IMR-90 (cell line): Measurements from ENCODE around the gene TXNDC5. TPM values are rescaled to one million over a fixed set of nuclear protein-coding genes. Genes with fewer than 3 reads are reported as not detected.

Experiments used
- ATAC-seq: fragments of 200-7000 bp; cut with Tn5 transposase; 2 replicates; pipeline ENCODE4 v1.9.1; 2020; ENCODE audit warnings: low read depth, mild to moderate bottlenecking, moderate library complexity
- BruUV-seq: library from RNA; stranded (reverse); fragments of 400-500 nt; replicated peaks from 2 replicates; lab custom pipeline; 2021; lab: Mats Ljungman, UMichigan
- CTCF ChIA-PET: fragments of 300-600 bp; formaldehyde crosslinking; extraction: SDS; loops from one replicate; lab custom pipeline; 2021; ENCODE audit warnings: antibody characterized with exemption; lab: Yijun Ruan, JAX
- POLR2A ChIA-PET: fragments of 300-600 bp; sonication (Branson Sonifier 250); formaldehyde crosslinking; loops from one replicate; lab custom pipeline; 2022; ENCODE audit warnings: antibody characterized with exemption; ENCODE audit not compliant: unreplicated experiment; lab: Charles Lee
- DNase-seq: peaks from one replicate; pipeline ENCODE4 v3.0.0; 2013
- H2AFZ ChIP-seq: replicated peaks from 2 replicates; pipeline ENCODE3; 2013; ENCODE audit warnings: low read length, mild to moderate bottlenecking; ENCODE audit not compliant: poor library complexity
- H2AK5ac ChIP-seq: 2 replicates; pipeline ENCODE4 v1.6.1; 2013; ENCODE audit warnings: low read depth, low read length, inconsistent platforms
- H2AK9ac ChIP-seq: replicated peaks from 2 replicates; pipeline ENCODE3; 2013; ENCODE audit warnings: mild to moderate bottlenecking, low read depth, low read length, moderate library complexity; ENCODE audit not compliant: poor library complexity
- H2BK120ac ChIP-seq: 2 replicates; pipeline ENCODE4 v1.6.1; 2013; ENCODE audit warnings: low read depth, low read length, inconsistent platforms
- H2BK15ac ChIP-seq: 3 replicates; pipeline ENCODE4 v1.6.1; 2013; ENCODE audit warnings: low read depth, low read length, inconsistent platforms
- H2BK20ac ChIP-seq: 2 replicates; pipeline ENCODE4 v1.6.1; 2013; ENCODE audit warnings: low read depth, mild to moderate bottlenecking, inconsistent platforms, low read length, moderate library complexity
- H2BK5ac ChIP-seq: 2 replicates; pipeline ENCODE4 v1.6.1; 2013; ENCODE audit warnings: mild to moderate bottlenecking, low read depth, low read length, inconsistent platforms; ENCODE audit not compliant: poor library complexity, severe bottlenecking
- H3K14ac ChIP-seq: replicated peaks from 2 replicates; pipeline ENCODE4 v1.6.1; 2013; ENCODE audit warnings: low read depth, low read length, inconsistent platforms
- H3K18ac ChIP-seq: 2 replicates; pipeline ENCODE4 v1.6.1; 2013; ENCODE audit warnings: low read depth, low read length, control low read depth
- H3K23ac ChIP-seq: 2 replicates; pipeline ENCODE4 v1.6.1; 2013; ENCODE audit warnings: low read depth, low read length, inconsistent platforms
- H3K27ac ChIP-seq: 2 replicates; pipeline ENCODE4 v1.5.1; 2013; ENCODE audit warnings: mild to moderate bottlenecking, control low read depth, low read length; ENCODE audit not compliant: insufficient read depth
- H3K27me3 ChIP-seq: 2 replicates; pipeline ENCODE4 v1.6.1; 2013; ENCODE audit warnings: low read length; ENCODE audit not compliant: control insufficient read depth, insufficient read depth
- H3K36me3 ChIP-seq: 2 replicates; pipeline ENCODE4 v1.6.1; 2013; ENCODE audit warnings: low read length, mixed read lengths; ENCODE audit not compliant: control insufficient read depth, insufficient read depth
- H3K4ac ChIP-seq: 2 replicates; pipeline ENCODE4 v1.6.1; 2013; ENCODE audit warnings: low read depth, low read length, inconsistent platforms
- H3K4me1 ChIP-seq: 2 replicates; pipeline ENCODE4 v1.6.1; 2013; ENCODE audit warnings: low read length, mixed read lengths; ENCODE audit not compliant: control insufficient read depth, insufficient read depth
- H3K4me2 ChIP-seq: 2 replicates; pipeline ENCODE4 v1.6.1; 2013; ENCODE audit warnings: low read depth, mild to moderate bottlenecking, control low read depth, low read length, moderate library complexity
- H3K4me3 ChIP-seq: 2 replicates; pipeline ENCODE4 v1.5.1; 2013; ENCODE audit warnings: low read depth, mild to moderate bottlenecking, control low read depth, low read length, moderate library complexity; ENCODE audit not compliant: insufficient read depth
- H3K56ac ChIP-seq: 2 replicates; pipeline ENCODE4 v1.6.1; 2013; ENCODE audit warnings: low read length, inconsistent platforms; ENCODE audit not compliant: insufficient read depth; ENCODE audit errors: extremely low read depth
- H3K79me1 ChIP-seq, 2 experiments: 2 replicates each; pipeline ENCODE4 v1.6.1; 2013; ENCODE audit warnings: low read length in 2 of 2, inconsistent platforms in 1 of 2, low read depth in 1 of 2
- H3K9ac ChIP-seq: 2 replicates; pipeline ENCODE4 v1.6.1; 2013; ENCODE audit warnings: low read depth, low read length, control low read depth
- H3K9me1 ChIP-seq: 2 replicates; pipeline ENCODE4 v1.6.1; 2013; ENCODE audit warnings: low read length, inconsistent platforms; ENCODE audit not compliant: insufficient read depth
- H3K9me3 ChIP-seq: 2 replicates; pipeline ENCODE4 v1.6.1; 2013; ENCODE audit warnings: low read length; ENCODE audit not compliant: control insufficient read depth, insufficient read depth
- H4K20me1 ChIP-seq: 2 replicates; pipeline ENCODE4 v1.6.1; 2013; ENCODE audit warnings: low read length, inconsistent platforms; ENCODE audit not compliant: insufficient read depth
- H4K5ac ChIP-seq: 2 replicates; pipeline ENCODE4 v1.6.1; 2013; ENCODE audit warnings: mild to moderate bottlenecking, low read depth, low read length, control low read depth
- H4K8ac ChIP-seq, 2 experiments: 2 replicates each; pipeline ENCODE4 v1.6.1; 2013; ENCODE audit warnings: low read depth in 2 of 2, low read length in 2 of 2, control low read depth in 1 of 2, inconsistent platforms in 1 of 2
- H4K91ac ChIP-seq: 2 replicates; pipeline ENCODE4 v1.6.1; 2013; ENCODE audit warnings: low read depth, low read length, inconsistent platforms; ENCODE audit not compliant: insufficient read depth
- CEBPB ChIP-seq: IDR thresholded peaks from 2 replicates; pipeline ENCODE4 v1.6.1; 2012; ENCODE audit warnings: low read depth, low read length, improper control_type of control experiment
- CHD1 ChIP-seq: IDR thresholded peaks from 2 replicates; pipeline ENCODE4 v1.6.1; 2012; ENCODE audit warnings: low read depth, low read length, improper control_type of control experiment
- ELK1 ChIP-seq: fragments of 150-350 bp; IDR thresholded peaks from 2 replicates; pipeline ENCODE4 v1.6.1; 2016; ENCODE audit warnings: low read depth, mild to moderate bottlenecking, low read length, moderate library complexity, borderline replicate concordance
- FOS ChIP-seq: fragments of 150-350 bp; IDR thresholded peaks from 2 replicates; pipeline ENCODE4 v1.6.1; 2016; ENCODE audit warnings: low read depth, low read length
- MAZ ChIP-seq: IDR thresholded peaks from 2 replicates; pipeline ENCODE4 v1.6.1; 2012; ENCODE audit warnings: low read depth, mild to moderate bottlenecking, low read length, improper control_type of control experiment, moderate library complexity, borderline replicate concordance
- NFE2L2 ChIP-seq: fragments of 150-350 bp; IDR thresholded peaks from 2 replicates; pipeline ENCODE4 v1.6.1; 2016; ENCODE audit warnings: low read depth, mild to moderate bottlenecking, low read length
- RCOR1 ChIP-seq: IDR thresholded peaks from 2 replicates; pipeline ENCODE4 v1.6.1; 2012; ENCODE audit warnings: mild to moderate bottlenecking, low read length, improper control_type of control experiment; ENCODE audit not compliant: insufficient replicate concordance
- RFX5 ChIP-seq: IDR thresholded peaks from 2 replicates; pipeline ENCODE4 v1.8.0; 2012; ENCODE audit warnings: low read depth, mild to moderate bottlenecking, low read length, moderate library complexity
- SMC3 ChIP-seq: fragments of 150-350 bp; IDR thresholded peaks from 2 replicates; pipeline ENCODE4 v1.6.1; 2016; ENCODE audit warnings: low read depth, mild to moderate bottlenecking, antibody characterized with exemption, low read length, moderate library complexity
- WGBS, 2 experiments: methylation state at CpG; one replicate each; pipeline versions ENCODE4 v1.1.5 to v1.1.7; 2013; ENCODE audit warnings: missing lambda C conversion rate in 2 of 2; ENCODE audit not compliant: insufficient read length in 1 of 2; ENCODE audit errors: extremely low coverage in 2 of 2; 5-methylcytosine and 5-hydroxymethylcytosine counted together
- dilution Hi-C: fragments of 300-500 bp; cut with HindIII; formaldehyde crosslinking; loops from one replicate; pipeline ENCODE4 v1.14.3; 2018; ENCODE audit warnings: low sequenced_read_pairs; ENCODE audit not compliant: unreplicated experiment
- in situ Hi-C: fragments of 300-500 bp; cut with MboI; formaldehyde crosslinking; loops from 3 replicates; pipeline ENCODE4 v1.14.3; 2019; ENCODE audit warnings: low sequenced_read_pairs, inconsistent platforms, mixed read lengths
- intact Hi-C: fragments of 100-400 bp; cut with micrococcal nuclease; formaldehyde crosslinking; loops from 2 replicates; pipeline ENCODE4 v1.10.0; 2022
- polyA plus RNA-seq, 3 experiments: library from polyadenylated mRNA; depleted of rRNA; stranded (reverse); fragments of >200 nt; gene quantifications; 2 replicates each; pipeline ENCODE4 v1.2.3, GENCODE V29; 2012; ENCODE audit warnings: low replicate concordance in 1 of 3
- total RNA-seq: library from RNA; depleted of rRNA; stranded (reverse); fragments of >200 nt; gene quantifications from 2 replicates; pipeline ENCODE4 v1.2.3, GENCODE V29; 2012

TXNDC5 gene
- total and polyA plus RNA-seq, 2 of the 4 experiments (the other 2 are of a cell fraction): 274 to 439 TPM

GRCh38 chr6:7901780-7902179 is 8.8 kb downstream of the TXNDC5 start:
- H3K27ac ChIP-seq: no peak overlapping the region
- no peaks in the 10 kb centered on the region for H3K9me3 ChIP-seq
- no peak overlapping the region for H2BK120ac ChIP-seq
- no peak overlapping the region for H2BK15ac ChIP-seq
- H4K5ac ChIP-seq: no peak overlapping the region
- no peak overlapping the region for H2BK20ac ChIP-seq
- H3K27me3 ChIP-seq: no peaks in the 10 kb centered on the region
- H2AFZ ChIP-seq: no peak overlapping the region
- H2AK9ac ChIP-seq: no peak overlapping the region
- TF ChIP-seq RCOR1: no peak
- TF ChIP-seq ELK1: no peak
- no peak for TF ChIP-seq NFE2L2
- no peak for TF ChIP-seq SMC3
- TF ChIP-seq CEBPB: no peak
- TF ChIP-seq CHD1: no peak
- no peak for TF ChIP-seq MAZ
- no peak for TF ChIP-seq FOS
- no peak for TF ChIP-seq RFX5
- no peak overlapping the region for H3K4ac ChIP-seq
- H4K20me1 ChIP-seq: peaks cover 23% of the 10 kb centered on the region
- no peak overlapping the region for H3K56ac ChIP-seq
- no peak overlapping the region for H2AK5ac ChIP-seq
- H3K23ac ChIP-seq: no peak overlapping the region
- peaks cover 53% of the 10 kb centered on the region for H3K36me3 ChIP-seq
- no peak overlapping the region for H3K14ac ChIP-seq
- in situ Hi-C loops (no loop called here), dilution Hi-C loops (no loop called here), intact Hi-C loops (no loop called here)
- H3K9ac ChIP-seq: no peak overlapping the region
- DNase-seq: no peak
- no peak overlapping the region for H4K91ac ChIP-seq
- H3K4me3 ChIP-seq: no peak overlapping the region
- peaks cover 45 to 46% of the 10 kb centered on the region in 2 experiments for H3K79me1 ChIP-seq
- ChIA-PET POLR2A (no interaction called here), CTCF (no interaction called here)
- BruUV-seq: no TSS peak
- H3K18ac ChIP-seq: no peak overlapping the region
- H4K8ac ChIP-seq: no peak overlapping the region
- H2BK5ac ChIP-seq: no peak overlapping the region
- peaks cover 4% of the 10 kb centered on the region for H3K9me1 ChIP-seq
- no peaks in the 10 kb centered on the region for H3K4me1 ChIP-seq
- H3K4me2 ChIP-seq: no peak overlapping the region
- 100% methylated on average over 1 of the region's 4 CpGs; no CpG with 5 or more reads in 1 of the 2 experiments for WGBS, 2 experiments
- no peak for ATAC-seq
